Testis (tissue), 5 donors: Measurements from ENCODE around the gene GNPTG. TPM values are rescaled to one million over a fixed set of nuclear protein-coding genes. Genes with fewer than 3 reads are reported as not detected.
A peak's percentile ranks its signal among the peaks of the same experiment; 100 is the strongest.

Source experiments
- DNase-seq: peaks from one replicate; pipeline ENCODE4 v3.0.0-alpha.2; 2019
- H3K27ac ChIP-seq, 2 donors: fragments of 200-600 bp; sonication (generic); one replicate each; pipeline ENCODE4 v1.5.1; 2019
- H3K27me3 ChIP-seq: fragments of 200-600 bp; sonication (generic); one replicate; pipeline ENCODE4 v1.5.1; 2019
- H3K36me3 ChIP-seq: fragments of 200-600 bp; sonication (generic); one replicate; pipeline ENCODE4 v1.5.1; 2017; ENCODE audit warnings: low read depth; ENCODE audit errors: missing control alignments
- H3K4me1 ChIP-seq: fragments of 200-600 bp; sonication (generic); one replicate; pipeline ENCODE4 v1.5.1; 2019
- H3K4me3 ChIP-seq, 2 donors: fragments of 200-600 bp; sonication (generic); one replicate each; pipeline ENCODE4 v1.5.1; 2017 to 2019
- H3K9me3 ChIP-seq: fragments of 200-600 bp; sonication (generic); one replicate; pipeline ENCODE4 v1.5.1; 2017
- CTCF ChIP-seq, 3 experiments: fragments of 450-650 bp in 2 of 3; fragments of 200-600 bp in 1 of 3; sonication (generic) in 1 of 3; IDR thresholded peaks; one replicate each; pipeline ENCODE4 v1.5.1; 2016 to 2019; ENCODE audit warnings: antibody characterized with exemption in 3 of 3, mild to moderate bottlenecking in 2 of 3, moderate library complexity in 1 of 3
- POLR2A ChIP-seq: fragments of 450-650 bp; IDR thresholded peaks from one replicate; pipeline ENCODE4 v1.6.1; 2017; ENCODE audit warnings: antibody characterized with exemption, mild to moderate bottlenecking, moderate library complexity
- WGBS, 2 donors: methylation state at CpG; one replicate each; pipeline ENCODE4 v1.1.5; 2018; 5-methylcytosine and 5-hydroxymethylcytosine counted together
- intact Hi-C: fragments of 100-400 bp; cut with DNase I; formaldehyde crosslinking; loops from one replicate; pipeline ENCODE4 v1.15.1; 2023; ENCODE audit warnings: low total_unique reads
- long read RNA-seq, 2 donors: transcript quantifications; one replicate each; lab custom pipeline, GENCODE V29; 2026
- polyA plus RNA-seq: library from polyadenylated mRNA; stranded (reverse); fragments of 350-450 nt; fragmentation: Illumina TruSeq; extraction: RNeasy Lipid Tissue Mini Kit (QIAGEN cat#74804); gene quantifications from one replicate; pipeline ENCODE4 v1.2.3, GENCODE V29; 2014; ENCODE audit warnings: low read depth, low replicate concordance; ENCODE audit not compliant: insufficient read depth
- total RNA-seq, 2 donors: library from RNA; depleted of rRNA; stranded (reverse); fragments of >200 nt; gene quantifications; one replicate each; pipeline ENCODE4 v1.2.3, GENCODE V29; 2016

GNPTG gene
- total RNA-seq (100 to 1,000 TPM; 106 to 150 TPM), polyA plus RNA-seq (67.8 TPM)
- long read RNA-seq, donor 1, transcript GNPTG-201 (11 exons, 1,983 nt): major isoform, 27 of 27 reads
- long read RNA-seq, donor 1, partial matches to known transcripts: 0 of 27 reads
- long read RNA-seq, donor 1, other reads (novel, unspliced or antisense): 0 of 27 reads
- long read RNA-seq, donor 2, transcript GNPTG-201 (11 exons, 1,983 nt): major isoform, 21 of 53 reads
- long read RNA-seq, donor 2, partial matches to known transcripts: 32 of 53 reads
- long read RNA-seq, donor 2, other reads (novel, unspliced or antisense): 0 of 53 reads

DNA sequence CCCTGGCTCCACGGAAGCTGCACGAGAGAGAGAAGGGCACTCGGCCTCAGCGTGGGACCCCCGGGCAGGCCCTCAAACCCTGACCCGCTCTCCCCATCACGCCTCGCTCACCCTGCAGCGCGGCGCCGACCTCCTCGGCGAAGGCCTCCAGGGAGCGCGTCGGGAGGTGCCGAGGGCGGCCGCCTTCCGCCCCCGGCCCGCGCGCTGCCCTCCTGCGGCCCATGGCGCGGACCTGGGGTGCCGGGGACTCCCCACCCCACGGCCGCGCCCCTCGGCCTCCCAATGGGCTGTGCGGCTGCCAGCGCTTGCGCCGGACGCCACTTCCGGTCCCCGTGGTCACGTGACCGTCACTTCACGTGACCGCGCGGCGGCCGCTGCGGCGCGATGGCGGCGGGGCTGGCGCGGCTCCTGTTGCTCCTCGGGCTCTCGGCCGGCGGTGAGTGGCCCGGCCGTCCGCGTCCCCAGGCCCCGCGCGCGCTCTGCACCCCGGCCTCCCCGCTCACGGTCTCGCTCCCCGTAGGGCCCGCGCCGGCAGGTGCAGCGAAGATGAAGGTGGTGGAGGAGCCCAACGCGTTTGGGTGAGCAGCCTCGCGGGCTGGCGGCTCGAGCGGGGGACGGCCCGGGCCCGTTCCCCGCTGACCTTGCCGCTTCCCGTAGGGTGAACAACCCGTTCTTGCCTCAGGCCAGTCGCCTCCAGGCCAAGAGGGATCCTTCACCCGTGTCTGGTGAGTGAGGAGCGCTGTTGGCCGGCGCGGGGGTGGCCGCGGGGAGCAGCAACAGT lies at the start of gene GNPTG, which contains the start of gene TSR3:
Gene GNPTG, plus strand, starts transcription at position 350 of the 781 bp plus-strand sequence. Its CDS starts 35 bp downstream, at position 385.
Gene TSR3, minus strand, starts transcription at position 297 of the 781 bp plus-strand sequence. Its CDS starts 74 bp downstream, at position 223.
- no peaks in the 10 kb centered on the region for H3K36me3 ChIP-seq

DNA sequence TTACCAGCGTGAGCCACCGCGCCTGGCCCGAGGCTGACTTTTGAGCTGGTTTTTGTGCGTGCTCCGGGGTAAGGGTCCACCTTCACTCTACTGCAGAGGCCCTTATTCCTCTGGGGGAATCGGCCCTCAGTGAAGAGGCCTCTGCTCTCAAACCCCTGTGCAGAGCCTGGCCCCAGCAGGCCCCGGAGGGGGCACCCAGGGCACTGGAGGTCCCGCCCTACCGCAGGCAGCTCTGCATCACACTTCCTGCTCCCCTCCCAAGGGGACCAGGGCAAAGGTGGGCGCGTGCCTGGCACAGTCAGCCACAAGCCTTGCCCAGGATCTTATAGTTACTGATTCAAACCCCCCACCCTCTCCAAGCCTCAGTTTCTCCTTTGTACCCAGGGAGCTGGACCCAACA lies 45.9 kb upstream of the GNPTG start:
- 77 to 80% methylated on average over 2 to 12 of the region's 12 CpGs for WGBS, 2 donors
- Histone ChIP-seq H3K27ac (no peak overlapping the region), H3K27me3 (no peaks in the 10 kb centered on the region), H3K4me3 (no peak overlapping the region), H3K9me3 (no peaks in the 10 kb centered on the region), H3K36me3 (no peaks in the 10 kb centered on the region), H3K4me1 (no peaks in the 10 kb centered on the region)
- intact Hi-C loops: no loop called here
- TF ChIP-seq CTCF (IDR thresholded peaks at IDR 0.05): no peak
- no peak for TF ChIP-seq POLR2A
- DNase-seq: no peak

More for the DNA sequence above, at the start of gene GNPTG, which contains the start of gene TSR3:
- WGBS, 2 donors: 0 to 1% methylated on average over 7 to 81 of the region's 98 CpGs
- TF ChIP-seq CTCF (IDR thresholded peaks at IDR 0.05) (peak in 1 of 3 experiments; percentile 32), POLR2A (no peak)
- peak; percentile 77 for DNase-seq
- Histone ChIP-seq H3K27me3 (no peaks in the 10 kb centered on the region), H3K4me1 (peaks cover 10% of the 10 kb centered on the region), H3K4me3 (peak within 1 kb of the TSS; percentile 90 to 93), H3K27ac (peak within 1 kb of the TSS in 1 of 2 donors; percentile 64), H3K9me3 (no peaks in the 10 kb centered on the region)
- intact Hi-C loops: no loop called here

DNA sequence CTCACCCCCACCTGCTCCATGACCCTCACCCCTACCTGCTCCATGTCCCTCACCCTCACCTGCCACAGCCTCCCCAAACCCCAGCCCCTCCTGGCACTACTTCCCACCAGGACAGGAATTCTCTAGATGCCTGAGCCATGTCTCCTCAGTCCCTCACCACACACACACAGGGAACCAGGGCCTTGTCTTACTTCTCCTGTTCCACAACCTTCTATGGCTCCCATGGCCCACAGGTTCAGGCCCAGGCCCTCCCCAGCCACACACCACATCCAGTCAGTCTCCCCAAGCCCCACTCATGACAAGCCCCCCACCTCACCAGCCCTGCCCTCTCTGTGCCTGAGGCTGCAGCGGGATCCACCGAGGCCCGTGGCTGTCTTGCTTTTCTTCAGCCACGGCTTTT lies 45.4 kb upstream of the GNPTG start:
- no peak for DNase-seq
- Histone ChIP-seq H3K4me3 (no peak overlapping the region), H3K27me3 (no peaks in the 10 kb centered on the region), H3K36me3 (no peaks in the 10 kb centered on the region), H3K4me1 (peaks cover 3% of the 10 kb centered on the region), H3K9me3 (no peaks in the 10 kb centered on the region), H3K27ac (no peak overlapping the region)
- TF ChIP-seq CTCF (IDR thresholded peaks at IDR 0.05) (no peak), POLR2A (no peak)
- WGBS, 2 donors: 57 to 69% methylated on average over 4 of the region's 4 CpGs
- intact Hi-C loops: no loop called here

DNA sequence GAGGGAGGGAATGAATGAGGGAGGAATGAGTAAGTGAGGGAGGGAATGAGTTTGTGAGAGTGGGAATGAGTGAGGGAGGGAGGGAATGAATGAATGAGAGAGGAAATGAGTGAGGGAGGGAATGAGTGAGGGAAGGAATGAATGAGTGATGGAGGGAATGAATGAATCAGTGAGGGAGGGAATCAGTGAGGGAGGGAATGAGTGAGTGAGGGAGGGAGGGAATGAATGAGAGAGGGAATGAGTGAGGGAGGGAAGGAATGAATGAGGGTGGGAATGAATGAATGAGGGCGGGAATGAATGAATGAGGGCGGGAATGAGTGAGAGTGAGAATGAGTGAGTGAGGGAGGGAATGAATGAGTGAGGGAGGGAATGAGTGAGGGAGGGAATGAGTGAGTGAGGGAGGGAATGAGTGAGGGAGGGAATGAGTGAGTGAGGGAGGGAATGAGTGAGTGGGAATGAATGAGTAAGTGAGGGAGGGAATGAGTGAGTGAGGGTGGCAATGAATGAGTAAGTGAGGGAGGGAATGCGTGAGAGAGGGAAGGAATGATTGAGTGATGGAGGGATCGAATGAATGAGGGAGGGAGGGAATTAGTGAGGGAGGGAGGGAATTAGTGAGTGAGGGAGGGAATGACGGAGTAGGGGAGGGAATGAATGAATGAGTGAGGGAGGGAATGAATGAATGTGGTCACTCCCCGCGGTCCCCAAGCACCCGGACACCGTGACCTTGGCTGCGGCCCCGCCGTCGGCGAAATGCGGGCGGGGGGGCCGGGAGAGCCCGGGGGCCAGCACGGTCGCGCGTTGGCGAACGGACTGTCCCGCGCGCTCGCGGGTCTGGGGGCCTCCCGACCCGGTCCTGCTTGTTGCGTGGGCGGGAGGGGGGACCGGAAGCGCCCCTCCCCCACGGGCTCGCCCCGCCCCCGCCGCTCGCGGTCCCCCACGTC lies 43.4 kb upstream of the GNPTG start:
- Histone ChIP-seq H3K4me3 (peak overlapping the region; percentile 58 to 59), H3K27me3 (no peaks in the 10 kb centered on the region), H3K9me3 (no peaks in the 10 kb centered on the region), H3K36me3 (no peaks in the 10 kb centered on the region), H3K4me1 (peaks cover 18% of the 10 kb centered on the region), H3K27ac (peak overlapping the region; percentile 92 to 98)
- 5 to 7% methylated on average over 30 to 36 of the region's 43 CpGs for WGBS, 2 donors
- TF ChIP-seq CTCF (IDR thresholded peaks at IDR 0.05): no peak
- intact Hi-C loops: no loop called here
- no peak for DNase-seq
